Measurements from ENCODE around the gene F9. TPM values are rescaled to one million over a fixed set of nuclear protein-coding genes. Genes with fewer than 3 reads are reported as not detected.

The F9 gene
- not detected in 2 replicates for total RNA-seq

GRCh38 chrX:139530550-139530949 is at the start of gene F9:
Gene F9 (plus strand): TSS chrX:139530739. CDS start chrX:139530765, 26 bp downstream.

Other genes starting within 250 kb of the F9 start
- not detected in 2 replicates for gene MCF2, start 177.4 kb downstream of the F9 start, total RNA-seq

Measured in epithelial cell of alveolus of lung (primary cell).